NCI-H1694 (cell line): ENCODE data around the gene SF3B6.

Source experiments
- DNase-seq: peaks from one replicate; lab custom pipeline; 2025; lab: John Stamatoyannopoulos, UW

The SF3B6 gene

GRCh38 chr2:24018241-24018640, 57.9 kb downstream of the SF3B6 start:
- DNase-seq: no peak

- DNase-seq: no peak
Measured at GRCh38 chr2:24017711-24018110, 58.4 kb downstream of the SF3B6 start.
